ENCODE data around the gene ILDR2.
A peak's percentile ranks its signal among the peaks of the same experiment; 100 is the strongest.

Gene ILDR2

DNA sequence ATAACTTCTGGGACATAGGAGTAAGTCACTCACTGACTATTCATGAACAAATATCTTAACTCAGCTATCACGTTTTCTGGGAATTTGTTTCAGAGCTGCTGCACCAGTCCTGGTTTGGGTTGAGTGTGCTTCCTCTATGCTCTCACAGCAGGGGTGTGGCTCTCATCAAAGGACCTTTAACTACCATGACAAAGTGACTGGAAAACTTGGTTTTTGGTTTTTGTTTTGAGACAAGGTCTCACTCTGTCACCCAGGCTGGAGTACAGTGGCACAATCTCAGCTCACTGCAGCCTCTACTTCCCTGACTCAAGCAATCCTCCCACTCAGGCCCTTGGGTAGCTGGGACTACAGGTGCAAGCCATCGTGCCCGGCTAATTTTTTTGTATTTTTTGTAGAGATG lies 4.1 kb downstream of the ILDR2 start:
- no peak for DNase-seq (ENCODE audit: low read depth)

DNA sequence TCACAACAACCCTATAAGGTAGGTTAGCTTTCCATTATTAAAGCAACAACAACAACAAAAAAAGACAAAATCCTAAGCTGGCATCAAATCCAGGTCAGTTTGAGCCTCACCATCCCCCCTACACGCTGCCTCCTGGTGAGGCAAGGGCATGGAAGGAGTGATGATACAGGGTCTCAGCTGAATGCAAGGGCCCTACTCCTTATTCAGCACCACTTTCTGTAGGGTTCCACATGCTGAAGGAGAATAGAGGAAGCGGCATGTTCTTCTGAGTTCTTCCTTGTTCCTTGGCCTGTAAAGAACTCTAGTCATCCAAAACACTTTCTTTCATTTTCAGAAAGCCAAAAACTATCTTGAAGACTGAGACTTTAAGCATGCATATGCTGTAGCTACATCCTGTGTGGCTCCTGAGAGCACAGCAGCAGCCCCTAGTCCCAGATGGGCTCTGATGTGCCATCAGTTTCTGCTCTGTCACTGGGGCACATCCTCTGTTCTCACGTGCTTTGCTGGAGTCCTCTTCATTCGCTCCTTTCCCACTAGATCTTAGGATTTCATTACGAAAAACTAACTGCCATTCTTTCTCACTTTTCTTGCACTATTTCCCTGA lies 6.2 kb downstream of the ILDR2 start:
- DNase-seq (ENCODE audit: low read depth), result no peak

DNA sequence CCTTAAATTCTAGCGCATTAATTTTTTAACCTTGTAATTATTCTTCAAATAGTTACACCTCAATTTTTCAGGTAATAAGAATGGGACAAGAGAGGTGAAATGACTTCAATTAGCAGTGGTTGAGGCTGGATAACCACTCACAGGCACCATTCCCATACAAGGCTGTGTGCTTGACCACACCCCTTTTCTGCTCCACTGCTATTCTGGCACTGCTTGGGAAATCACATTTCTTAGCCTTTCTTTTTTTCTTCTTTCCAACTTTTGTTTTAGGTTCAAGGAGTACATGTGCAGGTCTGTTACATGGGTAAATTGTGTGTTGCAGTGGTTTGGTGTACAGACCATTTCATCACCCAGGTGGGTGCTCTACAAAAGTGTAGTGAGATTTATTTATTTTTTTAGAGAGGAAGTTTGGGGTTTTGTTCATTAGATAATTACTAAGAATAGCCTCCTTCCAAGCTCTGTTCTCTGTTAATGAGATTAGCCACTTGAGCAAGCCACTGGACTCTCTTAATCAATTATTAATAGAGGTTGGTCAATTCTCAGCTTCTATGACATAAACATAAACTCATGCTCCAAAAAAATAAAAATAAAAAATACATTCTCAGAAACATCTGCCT lies 14.4 kb downstream of the ILDR2 start:
- no peak for DNase-seq (ENCODE audit: low read depth)

DNA sequence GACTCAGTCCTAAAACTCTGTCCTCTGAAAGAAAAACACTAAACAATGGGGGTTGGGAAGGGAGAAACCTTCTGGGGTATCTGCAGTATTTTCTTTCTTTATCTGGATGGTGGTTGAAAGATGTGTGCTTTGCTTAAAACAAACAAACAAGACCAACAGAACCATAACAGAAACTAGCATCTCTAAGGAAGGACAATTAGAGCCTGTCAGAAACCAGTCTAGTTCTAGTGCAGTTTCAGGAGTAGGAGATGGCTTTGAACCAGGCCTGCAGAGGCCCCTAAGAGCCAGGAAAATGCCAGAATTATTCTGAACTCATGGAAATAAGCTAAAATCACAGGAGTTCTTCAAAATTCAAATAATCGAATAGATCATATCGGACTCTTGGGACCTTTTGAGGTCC lies 18.5 kb downstream of the ILDR2 start:
- DNase-seq (ENCODE audit: low read depth), result no peak

DNA sequence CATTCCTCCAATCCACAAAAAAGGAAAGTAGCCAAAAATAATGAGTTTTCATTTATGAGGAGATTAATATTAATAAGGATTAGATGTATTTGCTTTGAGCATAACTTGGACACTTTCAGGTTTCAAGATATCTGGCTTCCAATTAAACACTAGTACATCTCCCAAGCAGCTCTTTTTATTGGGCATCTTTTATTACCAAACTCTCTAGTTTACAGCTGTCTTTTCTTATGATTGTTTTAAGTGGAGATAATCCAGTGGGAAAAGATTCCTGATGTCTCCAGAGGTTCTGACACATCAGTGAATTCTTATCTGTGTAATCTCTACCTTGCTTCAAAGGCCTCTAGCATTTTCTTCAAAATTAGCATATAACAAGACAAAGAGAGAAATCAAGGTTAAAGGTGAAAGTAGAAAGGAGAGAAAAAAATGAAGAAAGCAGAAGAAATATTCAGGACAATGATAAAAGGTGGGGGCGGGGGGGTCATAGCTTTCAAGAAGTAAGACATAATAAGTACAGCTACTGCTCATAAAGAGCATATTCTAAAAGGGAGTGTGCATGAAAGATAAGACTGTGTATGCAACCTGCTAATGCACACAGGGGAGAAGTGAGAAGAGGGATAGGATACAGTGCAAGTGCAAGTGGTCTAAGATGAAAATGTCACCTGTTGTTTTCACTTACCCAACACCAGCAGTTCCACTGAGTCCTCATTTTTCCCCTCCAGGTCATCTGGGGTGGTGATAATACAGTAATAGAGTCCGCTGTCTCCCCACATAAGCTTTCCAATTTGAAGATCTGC lies 19.1 kb downstream of the ILDR2 start:
- DNase-seq (ENCODE audit: low read depth), result no peak

DNA sequence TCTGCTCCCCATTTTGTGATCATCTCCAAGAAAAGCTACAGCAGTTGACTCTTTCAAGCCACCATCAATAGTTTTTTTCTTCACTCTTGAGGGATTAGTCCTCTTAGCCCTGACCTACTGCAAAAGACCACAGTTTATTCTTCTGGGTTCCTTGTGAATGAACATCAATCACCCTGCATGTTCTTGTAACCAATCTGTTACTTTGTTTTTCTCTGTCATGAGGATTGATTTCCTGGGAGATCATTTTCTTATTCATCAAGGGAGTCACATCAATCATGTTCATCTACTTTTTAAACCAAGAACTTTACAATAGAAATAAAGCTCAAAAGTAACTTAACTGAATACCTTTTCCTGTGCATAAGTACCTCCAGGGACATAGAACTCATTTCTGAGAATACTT lies 21.8 kb downstream of the ILDR2 start:
- no peak for DNase-seq (ENCODE audit: low read depth)

DNA sequence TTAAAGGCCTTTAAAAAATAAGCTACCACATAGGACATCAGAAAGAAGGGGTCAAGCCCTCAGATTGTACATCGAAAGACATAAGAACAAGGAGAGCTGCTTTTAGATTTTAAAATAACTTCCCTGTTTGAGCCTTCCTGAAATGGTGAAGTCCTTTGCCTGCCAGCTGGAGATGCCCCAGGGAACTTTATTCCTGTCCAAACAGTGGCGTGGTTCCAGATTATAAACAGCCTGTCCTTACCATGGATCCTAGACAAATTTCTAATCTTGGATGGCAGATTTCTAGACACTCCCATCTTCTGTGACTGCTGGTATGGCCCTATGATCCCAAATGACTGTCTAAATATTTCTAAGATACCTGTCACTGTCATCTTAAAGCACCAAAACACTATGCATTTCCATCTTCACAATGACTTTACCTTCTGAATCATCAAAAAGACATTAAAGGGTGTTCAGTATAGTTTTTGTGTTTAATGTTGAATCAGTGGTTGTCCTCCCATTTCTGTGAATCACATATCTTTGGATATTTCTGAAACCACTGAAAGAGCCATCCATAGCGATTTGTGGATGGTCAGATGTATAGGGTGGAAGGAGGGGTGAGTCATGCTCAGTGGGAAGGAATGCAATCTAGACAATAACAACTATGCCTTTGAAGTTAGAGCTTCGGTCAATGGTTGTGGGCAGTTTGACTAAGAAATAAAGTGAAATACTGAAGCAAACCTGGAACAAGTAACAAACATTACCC lies 23.2 kb downstream of the ILDR2 start:
- no peak for DNase-seq (ENCODE audit: low read depth)

DNA sequence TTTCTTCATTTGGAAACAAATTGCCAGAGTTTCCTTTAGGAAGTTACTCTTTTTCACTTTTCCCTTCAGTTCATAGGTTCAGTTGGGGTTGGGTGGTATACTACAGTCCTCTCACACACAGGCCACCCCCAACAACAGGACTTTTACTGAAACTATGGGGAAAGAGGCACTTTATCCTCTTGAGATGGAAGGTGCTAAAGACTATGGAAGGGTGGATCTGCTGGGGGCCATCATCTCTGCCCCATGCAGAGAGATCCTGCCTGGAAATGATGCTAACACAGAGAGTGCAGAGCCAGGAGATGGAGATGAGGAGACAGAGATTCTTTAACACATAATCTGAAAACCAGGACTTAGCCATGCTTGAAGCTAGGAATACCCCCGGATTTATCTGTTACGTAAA lies 24.3 kb downstream of the ILDR2 start:
- DNase-seq (ENCODE audit: low read depth), result no peak

DNA sequence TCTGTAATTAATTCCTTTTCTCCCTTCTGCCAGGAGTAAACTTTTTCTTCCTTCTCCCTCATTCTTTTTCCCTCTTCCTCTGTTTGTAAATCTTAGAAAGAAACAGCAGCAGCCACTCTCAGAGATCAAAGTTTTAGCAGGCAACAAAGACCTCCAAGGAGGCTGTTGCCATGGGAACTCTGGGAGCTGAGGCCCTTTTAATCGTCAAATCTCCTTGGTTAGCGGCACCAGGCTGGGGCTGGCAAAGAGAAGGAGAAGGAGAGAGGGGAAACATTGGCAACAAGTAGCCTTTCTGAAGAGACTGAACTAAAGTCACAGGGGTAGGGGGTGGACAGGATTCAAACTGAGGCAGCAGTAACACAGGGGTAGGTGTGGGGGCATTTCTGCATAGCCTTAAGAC lies 25.2 kb downstream of the ILDR2 start:
- DNase-seq (ENCODE audit: low read depth), result no peak

DNA sequence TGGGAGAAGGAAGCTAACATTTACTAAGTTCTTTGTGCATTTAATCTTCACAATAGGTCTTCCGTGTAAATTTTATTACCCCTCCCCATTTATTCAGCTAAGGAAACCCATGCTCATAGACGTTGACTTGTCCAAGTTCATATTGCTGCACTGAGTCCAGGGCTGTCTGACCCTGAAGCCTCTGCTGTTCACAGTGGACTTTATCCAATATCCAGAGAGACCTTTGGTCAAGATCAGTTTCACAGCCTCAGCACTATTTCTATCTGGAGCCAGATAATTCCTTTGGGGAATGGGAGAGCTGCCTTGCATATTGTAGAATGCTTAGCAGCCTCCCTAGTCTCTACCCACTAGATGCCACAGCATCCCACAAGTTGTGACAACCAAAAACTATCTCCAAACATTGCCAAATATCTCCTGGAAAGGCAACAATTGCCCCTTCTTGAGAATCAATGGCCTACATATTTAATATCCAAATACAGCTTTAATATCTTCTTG lies 26.4 kb downstream of the ILDR2 start:
- DNase-seq (ENCODE audit: low read depth), result no peak

DNA sequence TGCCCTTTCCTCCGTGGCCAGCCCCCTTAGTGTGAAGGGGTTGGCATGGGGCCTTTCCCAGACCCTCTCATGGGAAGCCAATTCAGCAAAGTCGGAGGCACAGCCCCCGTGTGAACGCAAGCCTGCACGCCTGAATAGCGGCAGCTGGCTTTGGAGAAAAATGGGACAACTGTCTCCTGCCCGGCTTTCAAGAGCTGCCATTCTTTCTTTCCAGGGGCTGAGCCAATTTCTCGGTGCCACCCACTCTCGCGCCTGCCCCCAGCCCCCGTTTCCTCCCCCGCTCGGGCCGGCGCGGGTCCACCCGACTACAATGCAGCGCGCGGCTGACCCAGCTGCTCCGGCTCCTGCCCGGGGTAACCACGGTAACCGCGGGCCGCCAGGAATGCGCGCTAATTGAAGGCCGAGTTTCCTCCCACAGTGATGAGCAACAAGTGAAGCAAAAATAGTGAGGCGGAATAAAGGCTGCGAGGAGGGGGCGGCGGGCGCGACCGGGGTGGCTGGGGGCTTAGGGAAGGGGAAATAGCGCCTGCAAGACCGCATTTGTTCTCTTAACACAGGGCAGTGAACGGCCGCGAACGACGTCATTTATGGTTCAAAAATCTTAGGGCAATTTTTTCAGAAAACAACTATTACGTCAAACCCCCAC lies 27.8 kb downstream of the ILDR2 start:
- no peak for DNase-seq (ENCODE audit: low read depth)

DNA sequence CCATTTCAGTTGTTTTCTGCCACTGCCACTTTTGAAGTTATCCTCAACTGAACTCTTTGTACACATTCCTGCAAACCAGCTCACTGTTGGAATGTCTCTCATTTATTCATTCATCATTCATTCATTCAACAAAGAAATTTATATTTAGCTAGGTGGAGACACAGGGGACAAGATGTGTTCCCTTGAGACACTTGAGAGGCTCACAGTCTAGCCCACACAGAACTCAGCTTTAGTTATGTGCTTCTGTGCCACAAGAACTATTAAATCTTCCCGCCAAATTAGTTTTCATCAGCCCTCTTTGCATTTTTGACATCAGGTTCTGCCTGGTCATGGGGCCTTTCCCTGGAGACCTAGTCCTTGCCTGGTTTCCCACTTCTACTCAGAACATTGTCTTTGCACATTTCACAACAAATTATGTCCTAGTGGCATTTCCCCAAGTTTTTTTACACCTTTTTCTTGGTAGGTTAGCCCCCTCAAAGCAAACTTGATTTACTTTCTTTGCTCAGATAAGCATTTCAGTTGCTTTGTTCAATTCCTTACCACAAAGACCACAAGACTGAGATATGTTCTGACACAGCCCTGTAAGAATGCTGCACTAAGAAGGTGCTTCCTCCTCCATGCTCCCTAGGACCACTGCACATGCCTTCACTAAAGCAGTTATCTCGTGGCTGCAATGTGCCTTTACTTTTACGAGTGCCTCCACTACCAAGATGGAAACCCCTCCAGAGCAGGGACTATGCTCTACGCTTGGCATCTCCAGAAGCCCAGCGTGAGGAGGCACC lies 31.0 kb downstream of the ILDR2 start:
- DNase-seq (ENCODE audit: low read depth), result peak; percentile 27

DNA sequence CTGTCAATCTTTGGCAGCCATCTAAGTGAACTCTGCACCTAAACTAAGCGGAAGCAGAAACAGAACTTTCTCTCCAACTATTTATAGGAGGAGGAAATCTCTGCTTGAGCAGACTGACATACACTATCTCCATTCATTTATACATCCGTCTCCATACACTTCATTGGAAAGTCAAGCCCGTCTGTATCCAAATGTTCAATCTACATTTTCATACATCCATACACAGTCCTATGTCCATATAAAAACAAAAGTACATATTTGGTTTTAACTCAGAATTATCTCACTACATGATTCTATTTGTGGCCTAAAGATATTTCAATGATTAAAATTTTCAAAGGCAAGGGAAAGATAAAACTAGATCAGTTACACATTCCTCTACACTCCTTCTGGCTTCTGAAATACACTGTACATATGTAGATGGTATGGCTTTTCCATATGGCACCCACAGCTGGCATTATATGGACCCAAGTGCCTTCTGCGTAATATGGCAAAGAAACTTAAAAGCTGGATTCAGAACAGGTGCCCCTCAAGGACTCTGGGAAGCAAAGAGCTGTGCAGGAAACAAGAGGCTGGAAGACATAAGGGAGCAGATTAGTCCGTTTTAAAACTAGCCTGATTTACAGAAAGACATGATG lies 35.5 kb downstream of the ILDR2 start:
- no peak for DNase-seq (ENCODE audit: low read depth)

DNA sequence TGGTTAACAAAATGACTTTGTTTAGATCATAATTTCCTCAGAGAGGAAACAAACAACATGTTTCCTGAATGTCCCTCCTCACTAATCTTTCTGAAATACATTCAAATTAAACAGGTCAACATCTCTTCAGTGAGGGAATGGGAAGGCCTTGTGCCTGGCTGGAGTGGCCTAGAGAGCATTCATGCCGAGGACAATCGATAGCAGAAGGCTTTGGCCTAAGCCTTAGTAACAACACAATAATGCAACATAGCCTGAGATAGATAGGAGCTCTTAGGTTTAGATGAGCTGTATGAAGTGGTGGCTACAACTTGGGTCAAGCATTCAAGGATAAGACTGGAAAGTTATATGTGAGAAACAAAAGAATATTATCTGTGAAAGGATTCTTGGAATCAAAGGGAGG lies 37.4 kb downstream of the ILDR2 start:
- DNase-seq (ENCODE audit: low read depth), result no peak

DNA sequence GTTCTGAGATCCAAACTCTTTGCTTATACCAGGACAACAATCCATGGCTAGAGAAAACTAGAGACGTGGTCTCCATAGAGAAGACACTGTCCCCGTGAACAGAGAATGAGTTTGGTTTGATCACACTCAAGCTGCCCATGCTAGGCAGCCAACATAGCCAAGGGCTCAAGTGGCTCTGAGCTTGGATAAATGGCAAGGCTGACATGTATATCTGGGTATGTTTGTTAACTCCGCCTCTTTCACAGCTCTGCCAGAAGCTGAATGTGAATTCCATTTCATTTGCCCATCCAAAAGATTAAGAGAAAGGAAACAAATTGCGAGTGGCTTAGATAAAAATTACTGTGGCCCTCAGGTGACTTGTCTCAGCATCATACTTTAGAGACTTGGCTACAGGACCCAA lies 38.0 kb downstream of the ILDR2 start:
- DNase-seq (ENCODE audit: low read depth), result no peak

DNA sequence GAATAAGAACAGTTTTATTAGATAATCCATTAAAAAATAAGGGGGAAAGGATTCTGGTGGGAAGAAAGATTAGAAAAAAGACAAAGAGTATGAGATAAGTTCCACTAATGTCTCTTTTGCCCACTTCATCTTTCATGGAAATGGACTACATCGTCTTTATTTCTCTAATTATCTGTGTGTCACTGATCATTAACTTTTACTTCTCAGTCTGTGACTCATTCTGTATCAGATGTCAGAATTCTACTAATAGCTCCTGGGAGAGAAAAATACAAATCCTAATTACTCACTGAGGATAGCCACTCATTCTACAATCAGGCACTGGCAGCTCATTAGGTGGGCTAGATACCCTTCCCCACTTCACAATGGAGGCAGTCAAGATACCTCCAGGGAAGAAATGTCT lies 41.7 kb downstream of the ILDR2 start:
- no peak for DNase-seq (ENCODE audit: low read depth)

DNA sequence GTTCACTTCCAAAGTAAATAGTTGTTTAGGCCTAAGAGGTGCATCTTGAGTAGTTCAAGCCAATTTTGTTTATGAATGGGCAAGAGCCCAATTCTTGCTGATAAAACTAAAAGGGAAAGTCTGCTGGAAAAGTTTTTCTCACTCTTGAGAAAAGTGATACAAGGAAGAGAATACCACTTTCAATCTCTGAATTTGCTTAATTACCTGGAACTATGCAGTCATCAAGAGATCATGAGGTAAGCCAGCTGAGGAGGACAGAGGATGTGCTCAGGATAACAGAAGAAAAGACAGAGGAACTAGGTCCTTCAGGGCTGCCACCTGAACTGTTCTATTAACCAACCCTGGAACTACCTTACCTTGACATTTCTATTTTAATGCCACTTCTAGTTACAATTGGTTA lies 42.2 kb downstream of the ILDR2 start:
- no peak for DNase-seq (ENCODE audit: low read depth)

DNA sequence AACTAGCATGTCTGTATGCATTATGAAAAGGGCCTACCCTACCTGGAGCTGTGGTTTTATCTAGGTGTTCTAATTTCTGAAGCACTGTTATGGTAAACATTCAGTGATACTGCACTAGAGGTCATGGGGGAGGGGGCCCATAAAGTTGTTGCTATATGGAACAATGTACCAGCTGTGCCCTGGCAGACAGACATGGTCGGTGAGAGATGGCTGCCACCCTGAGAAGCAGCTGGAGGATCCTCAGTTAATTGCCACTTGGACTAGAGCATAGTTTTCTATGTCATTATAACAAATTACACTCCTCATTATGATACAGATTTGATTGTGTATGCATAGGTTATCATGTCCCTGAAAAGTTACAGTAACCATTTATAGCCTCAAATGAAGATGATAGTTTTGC lies 45.4 kb downstream of the ILDR2 start:
- DNase-seq (ENCODE audit: low read depth), result no peak

DNA sequence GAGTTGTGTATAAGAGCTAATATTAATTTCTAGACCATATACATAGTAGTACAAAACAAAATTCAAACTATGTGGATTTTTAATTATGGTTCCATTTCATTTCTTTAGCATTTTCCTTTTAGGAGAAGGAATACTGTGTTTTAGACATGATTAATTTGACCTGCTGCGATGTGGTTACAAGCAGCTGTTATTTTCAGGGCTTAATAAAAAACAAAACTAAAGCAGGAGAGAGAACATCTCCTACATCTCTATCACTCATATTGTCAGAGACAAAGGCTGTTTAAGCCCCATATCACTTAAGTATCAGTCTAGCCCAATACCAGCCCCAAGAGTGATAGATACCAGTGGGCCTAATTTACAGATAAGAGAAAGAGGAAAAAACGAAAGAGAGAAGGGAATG lies 47.6 kb downstream of the ILDR2 start:
- DNase-seq (ENCODE audit: low read depth), result no peak

DNA sequence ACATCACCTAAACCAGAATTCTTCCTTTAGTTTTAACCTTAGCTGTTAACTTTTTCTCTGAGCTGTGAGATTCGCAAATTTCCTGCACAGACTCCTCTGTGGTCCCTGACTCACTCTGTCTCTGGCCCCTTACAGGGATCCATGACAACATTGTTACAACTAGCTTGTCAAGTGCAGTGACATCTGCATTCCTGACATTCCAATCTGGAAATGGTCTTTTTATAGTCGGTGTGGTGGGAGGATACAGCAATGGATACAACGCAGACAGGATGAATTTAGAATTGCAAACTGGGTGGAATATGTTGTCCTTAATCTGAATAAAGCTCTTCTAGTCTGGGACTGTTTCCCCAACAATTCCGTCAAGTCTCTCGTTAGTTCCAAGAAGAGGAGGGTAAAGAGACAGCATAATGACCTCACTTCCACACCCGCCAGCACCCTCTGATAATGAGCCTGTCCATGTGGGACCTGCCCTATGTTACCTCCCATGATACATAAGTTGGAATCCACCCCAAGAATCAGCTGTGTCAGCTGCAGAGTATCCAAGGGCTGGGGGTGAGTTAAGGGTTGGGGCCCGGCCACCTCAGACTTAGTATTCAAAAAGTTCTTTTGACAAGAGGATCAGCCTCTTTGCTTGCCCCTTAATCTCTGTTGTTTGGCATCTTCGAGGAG lies 49.4 kb downstream of the ILDR2 start:
- DNase-seq (ENCODE audit: low read depth), result no peak
